Neutrophil (primary cell): ENCODE measurements around the gene RSF1.

Experiments used
- H3K27ac ChIP-seq: fragments of 200-600 bp; sonication (generic); 2 replicates; pipeline ENCODE4 v1.5.1; 2016; ENCODE audit warnings: mild to moderate bottlenecking, moderate library complexity
- H3K27me3 ChIP-seq: fragments of 200-600 bp; sonication (generic); 2 replicates; pipeline ENCODE4 v1.6.0; 2016; ENCODE audit warnings: mild to moderate bottlenecking
- H3K36me3 ChIP-seq: fragments of 200-600 bp; sonication (generic); 2 replicates; pipeline ENCODE4 v1.5.1; 2017
- H3K4me1 ChIP-seq, 2 experiments: fragments of 200-600 bp in 1 of 2; sonication (generic) in 1 of 2; 1 replicate in 1 of 2; 2 replicates in 1 of 2; pipeline versions ENCODE4 v1.5.1 to v1.6.1; 2013 to 2016; ENCODE audit warnings: low read depth in 1 of 2, low read length in 1 of 2, mild to moderate bottlenecking in 1 of 2, moderate library complexity in 1 of 2; ENCODE audit not compliant: control insufficient read depth in 1 of 2, insufficient read depth in 1 of 2
- H3K4me3 ChIP-seq, 2 experiments: fragments of 200-600 bp in 1 of 2; sonication (generic) in 1 of 2; 1 replicate in 1 of 2; 2 replicates in 1 of 2; pipeline ENCODE4 v1.5.1; 2013 to 2016; ENCODE audit warnings: low read depth in 1 of 2, low read length in 1 of 2, mild to moderate bottlenecking in 1 of 2, moderate library complexity in 1 of 2
- H3K9me3 ChIP-seq: fragments of 200-600 bp; sonication (generic); 2 replicates; pipeline ENCODE4 v1.5.1; 2016
- CTCF ChIP-seq: fragments of 200-600 bp; sonication (generic); IDR thresholded peaks from 2 replicates; pipeline ENCODE4 v1.5.1; 2016; ENCODE audit warnings: antibody characterized with exemption

Gene RSF1

GRCh38 chr11:77775936-77776335, 44.6 kb downstream of the RSF1 start:
- Histone ChIP-seq H3K4me1 (no peaks in the 10 kb centered on the region), H3K27me3 (no peaks in the 10 kb centered on the region), H3K4me3 (no peak overlapping the region), H3K27ac (no peak overlapping the region), H3K36me3 (no peaks in the 10 kb centered on the region), H3K9me3 (no peaks in the 10 kb centered on the region)
- TF ChIP-seq CTCF: no peak

- no peaks in the 10 kb centered on the region for H3K9me3 ChIP-seq
- TF ChIP-seq CTCF: no peak
Observed at GRCh38 chr11:77771135-77771534, 49.4 kb downstream of the RSF1 start.

GRCh38 chr11:77770629-77771028, 49.9 kb downstream of the RSF1 start:
- no peak for TF ChIP-seq CTCF
- no peaks in the 10 kb centered on the region for H3K9me3 ChIP-seq
- no peaks in the 10 kb centered on the region for H3K27me3 ChIP-seq
- H3K36me3 ChIP-seq: no peaks in the 10 kb centered on the region
- H3K27ac ChIP-seq: no peak overlapping the region
- no peak overlapping the region for H3K4me3 ChIP-seq
- H3K4me1 ChIP-seq: no peaks in the 10 kb centered on the region

More at GRCh38 chr11:77771135-77771534, 49.4 kb downstream of the RSF1 start:
- H3K4me3 ChIP-seq: no peak overlapping the region
- no peak overlapping the region for H3K27ac ChIP-seq
- no peaks in the 10 kb centered on the region for H3K4me1 ChIP-seq
- no peaks in the 10 kb centered on the region for H3K27me3 ChIP-seq
- no peaks in the 10 kb centered on the region for H3K36me3 ChIP-seq

GRCh38 chr11:77762426-77762825, 58.1 kb downstream of the RSF1 start:
- Histone ChIP-seq H3K27me3 (no peaks in the 10 kb centered on the region), H3K9me3 (no peaks in the 10 kb centered on the region), H3K27ac (no peak overlapping the region), H3K4me1 (no peaks in the 10 kb centered on the region), H3K36me3 (peaks cover 26% of the 10 kb centered on the region), H3K4me3 (no peak overlapping the region)
- TF ChIP-seq CTCF: no peak

GRCh38 chr11:77761491-77761890, 59.0 kb downstream of the RSF1 start:
- H3K9me3 ChIP-seq: no peaks in the 10 kb centered on the region
- no peak for TF ChIP-seq CTCF
- no peaks in the 10 kb centered on the region for H3K4me1 ChIP-seq
- H3K27me3 ChIP-seq: no peaks in the 10 kb centered on the region
- no peak overlapping the region for H3K4me3 ChIP-seq
- H3K36me3 ChIP-seq: peaks cover 26% of the 10 kb centered on the region
- no peak overlapping the region for H3K27ac ChIP-seq

- H3K36me3 ChIP-seq: peaks cover 15% of the 10 kb centered on the region
- no peak for TF ChIP-seq CTCF
Observed at GRCh38 chr11:77758331-77758730, 62.2 kb downstream of the RSF1 start.

More at GRCh38 chr11:77758331-77758730, 62.2 kb downstream of the RSF1 start:
- H3K27me3 ChIP-seq: no peaks in the 10 kb centered on the region
- no peak overlapping the region for H3K4me3 ChIP-seq
- H3K4me1 ChIP-seq: no peaks in the 10 kb centered on the region
- H3K27ac ChIP-seq: no peak overlapping the region
- H3K9me3 ChIP-seq: no peaks in the 10 kb centered on the region
